HG03354 (cell line): ENCODE results near the gene RIPPLY2.

Experiments used
- ATAC-seq: cut with Tn5 transposase; IDR thresholded peaks from one replicate; pipeline ENCODE4 v1.9.1; 2021; ENCODE audit warnings: mild to moderate bottlenecking; ENCODE audit not compliant: unreplicated experiment, poor library complexity, severe bottlenecking

Gene RIPPLY2

GRCh38 chr6:83859410-83860358 is 6.5 kb downstream of the RIPPLY2 start, which contains the start of gene CYB5R4:
TSS of gene CYB5R4 (plus strand) at chr6:83859689. CDS start at chr6:83859783, 94 bp downstream.
- ATAC-seq: peak; percentile 98

GRCh38 chr6:83860359-83860755 is 7.2 kb downstream of the RIPPLY2 start:
- no peak for ATAC-seq

- no peak for ATAC-seq
Measured at GRCh38 chr6:83860782-83861495, 7.8 kb downstream of the RIPPLY2 start.

- no peak for ATAC-seq
Measured at GRCh38 chr6:83862776-83863471, 9.8 kb downstream of the RIPPLY2 start.

GRCh38 chr6:83867043-83867442 is 13.9 kb downstream of the RIPPLY2 start:
- ATAC-seq: no peak

- ATAC-seq: no peak
Measured at GRCh38 chr6:83867527-83868161, 14.5 kb downstream of the RIPPLY2 start.

GRCh38 chr6:83868639-83869038 is 15.5 kb downstream of the RIPPLY2 start:
- no peak for ATAC-seq

GRCh38 chr6:83870649-83871048 is 17.5 kb downstream of the RIPPLY2 start:
- no peak for ATAC-seq

- no peak for ATAC-seq
Measured at GRCh38 chr6:83872386-83873118, 19.4 kb downstream of the RIPPLY2 start.

GRCh38 chr6:83873869-83874268 is 20.7 kb downstream of the RIPPLY2 start:
- no peak for ATAC-seq

- ATAC-seq: no peak
Measured at GRCh38 chr6:83875843-83876242, 22.7 kb downstream of the RIPPLY2 start.

- no peak for ATAC-seq
Measured at GRCh38 chr6:83878902-83879644, 25.9 kb downstream of the RIPPLY2 start.

GRCh38 chr6:83879746-83880145 is 26.6 kb downstream of the RIPPLY2 start:
- ATAC-seq: no peak

- ATAC-seq: no peak
Measured at GRCh38 chr6:83883240-83883639, 30.1 kb downstream of the RIPPLY2 start.

- ATAC-seq: peak; percentile 94
Measured at GRCh38 chr6:83884523-83884922, 31.4 kb downstream of the RIPPLY2 start.

- ATAC-seq: no peak
Measured at GRCh38 chr6:83885984-83886383, 32.8 kb downstream of the RIPPLY2 start.

- ATAC-seq: no peak
Measured at GRCh38 chr6:83889621-83890020, 36.5 kb downstream of the RIPPLY2 start.

- ATAC-seq: no peak
Measured at GRCh38 chr6:83890520-83890919, 37.4 kb downstream of the RIPPLY2 start.
